HG02759 (cell line): Measurements from ENCODE around the gene UBFD1.
A peak's percentile ranks its signal among the peaks of the same experiment; 100 is the strongest.
"Not testable (repeated sequence)": the region's sequence is repeated elsewhere in the genome, so short reads cannot be mapped to it uniquely, and the experiment has no call there.

Experiments used
- ATAC-seq: cut with Tn5 transposase; IDR thresholded peaks from one replicate; pipeline ENCODE4 v1.9.1; 2021; ENCODE audit warnings: mild to moderate bottlenecking, moderate library complexity; ENCODE audit not compliant: unreplicated experiment

The UBFD1 gene

DNA sequence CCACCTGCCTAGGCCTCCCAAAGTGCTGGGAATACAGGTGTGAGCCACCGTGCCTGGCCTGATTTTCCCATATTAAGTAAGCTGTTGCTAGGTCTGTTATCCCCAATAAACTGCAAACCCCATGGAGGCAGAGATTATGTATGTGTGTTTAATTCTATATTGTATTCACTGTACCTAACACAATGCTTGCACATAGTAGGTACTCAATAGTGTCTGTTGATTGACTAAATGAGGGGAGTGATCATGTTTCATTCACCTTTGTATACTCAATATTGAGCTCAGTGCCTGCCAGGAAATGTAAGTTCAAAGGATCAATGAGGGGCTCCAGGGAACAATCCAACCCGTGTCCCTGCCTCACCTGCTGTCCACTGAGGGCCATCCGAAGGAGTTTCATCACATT lies 32.6 kb upstream of the UBFD1 start:
- no peak for ATAC-seq

- ATAC-seq: no peak
Measured at GRCh38 chr16:23527961-23528643, 29.4 kb upstream of the UBFD1 start.

- ATAC-seq: no peak
Measured at GRCh38 chr16:23528644-23529310, 28.8 kb upstream of the UBFD1 start.

- ATAC-seq: no peak
Measured at GRCh38 chr16:23530062-23530461, 27.5 kb upstream of the UBFD1 start.

DNA sequence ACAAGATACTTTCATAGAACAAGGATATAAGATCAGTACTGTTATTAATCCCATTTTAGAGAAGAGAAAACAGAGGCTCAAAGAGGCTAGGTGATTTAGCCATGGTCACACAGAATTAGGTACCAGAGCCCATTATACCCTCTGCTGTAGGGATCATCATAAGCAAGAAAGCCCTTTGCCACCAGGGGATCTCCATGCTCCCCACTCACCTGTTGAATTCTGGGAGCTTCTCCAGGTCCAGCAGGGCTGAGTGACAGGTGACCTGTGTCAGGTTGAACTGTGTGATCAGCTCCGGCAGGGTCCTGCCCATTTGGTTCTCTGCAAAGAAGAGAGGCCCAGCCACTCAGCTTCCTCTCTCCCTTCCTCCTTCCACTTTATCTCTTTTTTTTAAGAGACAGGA lies 25.1 kb upstream of the UBFD1 start:
- ATAC-seq: no peak

DNA sequence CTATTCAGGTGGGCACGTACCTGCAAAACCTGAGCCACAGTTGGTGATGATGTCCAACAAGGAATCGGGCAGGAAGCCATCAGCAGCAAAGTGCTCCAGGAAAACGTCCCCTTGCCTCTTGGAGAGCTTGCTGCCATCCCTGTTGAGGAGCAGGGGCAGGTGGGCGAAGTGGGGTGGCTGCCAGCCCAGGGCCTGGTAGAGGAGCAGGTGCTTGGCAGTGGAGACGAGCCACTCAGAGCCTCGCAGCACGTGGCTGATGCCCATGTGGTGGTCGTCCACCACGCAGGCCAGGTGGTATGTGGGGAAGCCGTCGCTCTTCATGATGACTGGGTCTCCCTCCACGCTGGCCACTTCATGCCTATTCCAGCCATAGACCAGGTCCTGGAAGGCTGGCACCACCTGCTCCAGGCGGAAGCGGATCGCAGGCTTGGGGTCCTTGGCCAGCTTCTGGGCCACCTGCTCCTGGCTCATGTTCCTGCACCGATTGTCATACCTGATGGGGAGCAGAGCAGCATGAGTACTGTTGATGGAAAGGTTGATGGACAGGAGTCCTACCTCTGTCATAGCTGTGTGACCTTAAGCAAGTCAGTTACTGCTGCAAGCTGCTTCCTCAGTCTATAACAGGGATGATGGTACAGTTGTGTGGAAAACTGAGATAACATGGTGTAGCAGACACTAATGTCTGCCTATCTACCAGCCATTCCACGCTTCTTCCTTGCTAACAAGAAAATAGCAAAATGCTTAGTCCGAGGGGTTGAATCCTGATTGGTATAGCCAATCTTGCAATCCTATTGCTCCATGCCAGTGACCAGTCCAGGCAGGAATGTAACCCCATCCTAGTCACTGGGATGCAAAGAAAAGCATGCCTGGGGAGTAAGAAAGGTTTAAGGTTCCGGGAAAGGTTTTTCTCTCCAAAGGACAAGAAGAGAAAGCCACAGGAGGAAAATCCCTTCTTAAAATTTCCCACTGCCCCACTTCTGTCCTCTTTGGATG lies 22.4 kb upstream of the UBFD1 start:
- no peak for ATAC-seq

DNA sequence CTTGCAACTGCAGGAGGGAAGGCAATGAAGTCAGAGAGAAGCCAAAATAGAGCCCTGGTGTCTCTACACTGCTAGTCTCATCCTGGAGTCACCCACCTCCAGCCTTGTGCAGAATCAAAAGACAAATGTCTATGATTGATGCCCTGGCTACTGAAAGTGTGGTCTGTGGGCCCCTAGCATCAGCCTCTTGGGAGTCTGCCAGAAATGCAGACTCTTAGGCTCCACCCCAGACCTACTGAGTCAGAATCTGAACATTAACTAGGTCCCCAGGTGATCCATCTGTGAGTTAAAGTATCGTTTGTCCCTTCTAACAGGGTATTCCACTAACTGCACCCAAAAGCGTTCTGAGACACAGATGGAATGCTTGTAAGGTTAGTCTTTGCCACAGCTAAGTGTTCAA lies 21.6 kb upstream of the UBFD1 start:
- ATAC-seq: no peak

DNA sequence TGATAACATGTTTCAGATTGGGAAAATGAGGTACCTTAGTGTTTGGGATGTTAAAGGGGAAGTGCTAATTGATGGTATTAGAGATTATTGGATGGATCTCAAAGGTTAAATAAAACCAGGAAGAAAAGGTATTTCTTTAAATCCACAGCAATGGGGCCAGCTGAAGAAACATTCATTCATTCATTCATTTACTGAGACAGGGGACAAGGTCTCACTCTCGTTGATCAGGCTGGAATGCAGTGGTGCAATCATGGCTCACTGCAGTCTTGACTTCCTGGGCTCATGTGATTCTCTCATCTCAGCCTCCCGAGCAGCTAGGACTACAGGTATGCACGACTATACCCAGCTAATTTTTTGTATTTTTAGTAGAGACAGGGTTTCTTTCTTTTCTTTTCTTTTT lies 20.1 kb upstream of the UBFD1 start:
- ATAC-seq: no peak

DNA sequence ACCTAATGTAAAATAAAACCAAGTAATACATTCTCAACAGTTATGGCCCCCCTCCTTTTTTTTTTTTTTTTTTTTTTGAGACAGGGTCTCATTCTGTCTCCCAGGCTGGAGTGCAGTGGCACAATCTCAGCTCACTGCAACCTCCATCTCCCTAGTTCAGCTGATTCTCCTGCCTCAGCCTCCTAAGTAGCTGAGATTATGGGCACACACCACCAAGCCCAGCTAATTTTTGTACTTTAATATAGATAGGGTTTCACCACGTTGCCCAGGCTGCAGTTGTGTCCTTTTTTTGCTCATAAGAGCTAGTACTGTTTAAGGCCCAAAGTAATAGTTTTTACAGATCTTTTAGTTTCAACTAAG lies 18.6 kb upstream of the UBFD1 start:
- ATAC-seq: no peak

DNA sequence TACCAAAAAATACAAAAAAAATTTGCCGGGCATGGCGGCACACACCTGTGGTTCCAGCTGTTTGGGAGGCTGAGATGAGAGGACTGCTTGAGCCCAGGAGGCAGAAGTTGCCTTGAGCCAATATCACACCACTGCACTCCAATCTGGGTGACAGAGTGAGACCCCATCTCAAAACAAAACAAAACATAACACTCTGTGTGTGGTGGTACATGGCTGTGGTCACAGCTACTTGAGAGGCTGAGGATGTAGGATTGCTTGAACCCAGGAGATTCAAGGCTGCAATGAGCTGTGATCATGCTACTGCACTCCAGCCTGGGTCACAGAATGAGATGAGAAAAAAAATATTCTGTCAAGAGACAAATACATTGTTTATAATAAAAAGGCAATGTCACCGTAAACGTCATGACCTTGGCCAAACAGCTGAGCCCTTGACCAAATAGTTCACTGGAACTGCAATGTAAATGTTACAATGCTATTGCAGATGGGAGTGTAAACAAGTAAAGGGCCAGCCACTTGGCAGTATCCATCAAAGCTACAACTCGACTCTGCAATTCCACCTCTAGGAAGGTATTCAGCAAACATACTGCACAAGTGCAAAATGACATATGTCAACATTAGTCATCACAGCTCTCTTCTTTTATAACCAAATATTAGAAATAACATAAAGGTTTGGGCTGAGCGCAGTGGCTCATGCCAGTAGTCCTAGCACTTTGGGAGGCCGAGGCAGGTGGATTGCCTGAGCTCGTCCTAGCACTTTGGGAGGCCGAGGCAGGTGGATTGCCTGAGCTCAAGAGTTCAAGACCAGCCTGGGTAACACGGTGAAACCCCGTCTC lies 17.3 kb upstream of the UBFD1 start:
- ATAC-seq: no peak

GRCh38 chr16:23540817-23541178 lies 16.7 kb upstream of the UBFD1 start:
- not testable (repeated sequence) for ATAC-seq

GRCh38 chr16:23544436-23544835 lies 13.1 kb upstream of the UBFD1 start:
- no peak for ATAC-seq

DNA sequence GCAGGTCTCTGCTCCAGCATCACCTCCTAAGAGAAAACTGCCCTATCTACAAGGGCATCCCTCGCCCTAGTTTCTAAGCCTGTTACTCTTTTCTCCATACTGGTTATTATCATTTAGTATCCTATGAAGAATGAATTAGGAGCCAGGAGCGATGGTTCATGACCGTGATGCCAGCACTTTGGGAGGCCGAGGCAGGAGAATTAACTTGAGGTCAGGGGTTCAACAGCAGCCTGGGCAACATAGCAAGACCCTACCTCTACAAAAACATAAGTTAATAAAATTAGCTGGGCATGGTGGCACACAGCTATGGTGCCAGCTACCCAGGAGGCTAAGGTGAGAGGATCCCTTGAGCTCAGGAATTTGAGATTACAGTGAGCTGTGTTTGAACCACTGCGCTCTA lies 7.6 kb upstream of the UBFD1 start:
- no peak for ATAC-seq

DNA sequence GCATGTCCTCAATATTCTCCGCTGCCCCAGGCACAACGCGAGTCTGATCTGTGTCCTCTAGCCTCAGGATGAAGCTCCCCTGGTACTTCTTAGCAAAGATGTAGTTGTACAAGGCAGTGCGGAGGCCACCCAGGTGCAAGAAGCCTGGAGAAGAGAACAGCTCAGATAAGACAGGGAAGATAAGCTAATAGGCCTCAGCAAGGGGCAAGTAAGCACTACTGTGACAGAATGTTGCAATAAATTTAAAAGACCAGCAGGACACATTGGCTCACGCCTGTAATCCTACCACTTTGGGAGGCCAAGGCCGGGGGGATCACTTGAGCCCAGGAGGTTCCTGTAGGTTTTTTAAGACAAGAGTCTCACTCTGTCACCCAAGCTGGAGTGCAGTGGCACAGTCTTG lies 5.4 kb upstream of the UBFD1 start:
- ATAC-seq: no peak

DNA sequence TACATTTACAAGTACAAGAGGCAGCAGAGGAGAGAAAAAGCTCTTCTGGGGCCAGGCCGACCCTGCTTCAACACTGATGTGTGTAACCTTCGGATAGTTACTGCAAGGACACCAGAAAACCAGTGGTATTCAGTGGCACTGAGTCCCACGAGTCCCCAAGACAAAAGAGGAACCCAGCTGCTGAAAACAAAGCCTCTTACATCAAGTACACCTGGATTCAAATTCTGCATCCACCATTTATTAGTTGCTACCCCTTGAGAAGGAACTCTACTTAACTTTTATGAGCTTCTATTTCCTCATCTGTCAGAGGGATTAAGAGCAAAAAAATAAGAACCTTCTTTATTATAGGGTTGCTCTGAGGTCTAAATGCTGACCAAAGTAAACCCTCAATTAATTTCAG lies 3.0 kb upstream of the UBFD1 start:
- ATAC-seq: no peak

GRCh38 chr16:23557779-23558702 lies 514 bp downstream of the UBFD1 start:
- ATAC-seq: peak; percentile 3

- ATAC-seq: no peak
Measured at GRCh38 chr16:23561586-23561985, 4.1 kb downstream of the UBFD1 start.

- no peak for ATAC-seq
Measured at GRCh38 chr16:23562505-23562904, 5.0 kb downstream of the UBFD1 start.

- ATAC-seq: no peak
Measured at GRCh38 chr16:23563186-23563585, 5.7 kb downstream of the UBFD1 start.
